Astrocyte (in vitro differentiated cells and primary cell): ENCODE measurements around the gene MASP1.

Experiments used
- EZH2 ChIP-seq: IDR thresholded peaks from 2 replicates; pipeline ENCODE4 v1.6.1; 2012; ENCODE audit warnings: mild to moderate bottlenecking, low read length, inconsistent platforms; ENCODE audit not compliant: insufficient read depth
- TF ChIP-seq, protein P1 (sequence below): IDR thresholded peaks from 2 replicates; pipeline ENCODE4 v1.5.1; 2011; ENCODE audit warnings: low read depth, mild to moderate bottlenecking, inconsistent platforms, low read length, moderate library complexity; ENCODE audit not compliant: insufficient read depth

DNA sequence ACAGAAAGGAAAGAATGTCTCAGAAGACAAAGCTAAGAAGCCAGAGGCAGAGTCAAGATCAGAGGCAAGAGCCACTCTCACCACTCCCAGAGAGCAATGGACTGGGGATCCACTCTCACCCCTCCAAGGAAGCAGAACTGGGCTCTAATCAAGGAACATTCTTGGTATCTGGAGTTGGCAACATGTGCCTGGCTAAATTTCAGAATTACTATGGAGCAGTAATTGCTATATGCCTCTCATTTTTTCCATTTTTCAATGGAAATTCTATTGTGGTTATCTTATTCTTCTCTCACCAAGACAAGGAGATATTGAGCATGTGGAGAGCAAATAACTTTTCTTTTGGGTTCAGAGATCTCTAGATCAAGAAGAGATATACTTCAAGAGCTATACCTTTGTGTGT, 22.1 kb downstream of the MASP1 start:
- TF ChIP-seq, protein P1, sequence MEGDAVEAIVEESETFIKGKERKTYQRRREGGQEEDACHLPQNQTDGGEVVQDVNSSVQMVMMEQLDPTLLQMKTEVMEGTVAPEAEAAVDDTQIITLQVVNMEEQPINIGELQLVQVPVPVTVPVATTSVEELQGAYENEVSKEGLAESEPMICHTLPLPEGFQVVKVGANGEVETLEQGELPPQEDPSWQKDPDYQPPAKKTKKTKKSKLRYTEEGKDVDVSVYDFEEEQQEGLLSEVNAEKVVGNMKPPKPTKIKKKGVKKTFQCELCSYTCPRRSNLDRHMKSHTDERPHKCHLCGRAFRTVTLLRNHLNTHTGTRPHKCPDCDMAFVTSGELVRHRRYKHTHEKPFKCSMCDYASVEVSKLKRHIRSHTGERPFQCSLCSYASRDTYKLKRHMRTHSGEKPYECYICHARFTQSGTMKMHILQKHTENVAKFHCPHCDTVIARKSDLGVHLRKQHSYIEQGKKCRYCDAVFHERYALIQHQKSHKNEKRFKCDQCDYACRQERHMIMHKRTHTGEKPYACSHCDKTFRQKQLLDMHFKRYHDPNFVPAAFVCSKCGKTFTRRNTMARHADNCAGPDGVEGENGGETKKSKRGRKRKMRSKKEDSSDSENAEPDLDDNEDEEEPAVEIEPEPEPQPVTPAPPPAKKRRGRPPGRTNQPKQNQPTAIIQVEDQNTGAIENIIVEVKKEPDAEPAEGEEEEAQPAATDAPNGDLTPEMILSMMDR: no peak
- no peak for TF ChIP-seq EZH2
